ENCODE results near the gene RD3L.

DNA sequence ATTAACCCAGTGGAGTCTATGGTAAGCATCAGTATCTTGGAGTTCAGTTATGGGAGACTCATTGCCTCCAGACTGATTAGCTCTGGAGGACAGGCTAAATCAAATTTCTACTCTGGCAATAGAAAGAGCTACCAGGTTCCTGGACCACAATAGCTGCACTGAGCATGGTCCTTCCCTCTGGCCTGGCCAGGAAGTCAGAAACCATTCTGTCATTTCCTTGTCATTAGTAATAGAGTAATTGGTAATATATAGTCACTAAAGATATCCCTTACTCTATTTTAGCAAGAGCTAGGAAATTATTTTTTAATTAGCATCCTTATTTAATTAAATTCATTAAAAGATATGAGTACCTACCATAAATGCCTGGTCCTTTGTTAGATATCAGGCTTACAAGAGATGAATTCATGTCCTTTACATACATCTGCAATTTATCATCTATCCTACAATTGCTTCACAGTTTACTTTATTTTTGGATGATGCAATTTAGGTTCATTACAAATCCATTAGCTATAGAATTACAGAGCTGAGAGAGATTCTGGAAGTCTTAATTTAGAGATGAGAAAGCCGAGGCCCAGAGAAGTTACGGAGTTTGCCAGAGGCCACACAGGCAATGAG, 37.7 kb downstream of the RD3L start:
- TF ChIP-seq, protein P1, sequence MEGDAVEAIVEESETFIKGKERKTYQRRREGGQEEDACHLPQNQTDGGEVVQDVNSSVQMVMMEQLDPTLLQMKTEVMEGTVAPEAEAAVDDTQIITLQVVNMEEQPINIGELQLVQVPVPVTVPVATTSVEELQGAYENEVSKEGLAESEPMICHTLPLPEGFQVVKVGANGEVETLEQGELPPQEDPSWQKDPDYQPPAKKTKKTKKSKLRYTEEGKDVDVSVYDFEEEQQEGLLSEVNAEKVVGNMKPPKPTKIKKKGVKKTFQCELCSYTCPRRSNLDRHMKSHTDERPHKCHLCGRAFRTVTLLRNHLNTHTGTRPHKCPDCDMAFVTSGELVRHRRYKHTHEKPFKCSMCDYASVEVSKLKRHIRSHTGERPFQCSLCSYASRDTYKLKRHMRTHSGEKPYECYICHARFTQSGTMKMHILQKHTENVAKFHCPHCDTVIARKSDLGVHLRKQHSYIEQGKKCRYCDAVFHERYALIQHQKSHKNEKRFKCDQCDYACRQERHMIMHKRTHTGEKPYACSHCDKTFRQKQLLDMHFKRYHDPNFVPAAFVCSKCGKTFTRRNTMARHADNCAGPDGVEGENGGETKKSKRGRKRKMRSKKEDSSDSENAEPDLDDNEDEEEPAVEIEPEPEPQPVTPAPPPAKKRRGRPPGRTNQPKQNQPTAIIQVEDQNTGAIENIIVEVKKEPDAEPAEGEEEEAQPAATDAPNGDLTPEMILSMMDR (IDR thresholded peaks at IDR 0.05; ENCODE audit: borderline replicate concordance, extremely low read depth, low read length, poor library complexity, severe bottlenecking) = no peak
- no peak for TF ChIP-seq EZH2 (IDR thresholded peaks at IDR 0.05; ENCODE audit: borderline replicate concordance, low read depth, low read length, severe bottlenecking)

Data from DND-41 (cell line).